Gastroesophageal sphincter (tissue), 4 donors: ENCODE measurements around the gene SEC22B. TPM values are rescaled to one million over a fixed set of nuclear protein-coding genes. Genes with fewer than 3 reads are reported as not detected.
"Not testable (repeated sequence)": the region's sequence is repeated elsewhere in the genome, so short reads cannot be mapped to it uniquely, and the experiment has no call there.

ENCODE experiments used
- ATAC-seq: fragments of 150-250 bp; one replicate; pipeline ENCODE4 v1.9.1; 2016; ENCODE audit warnings: mild to moderate bottlenecking, moderate library complexity
- H3K27ac ChIP-seq, 4 donors: fragments of 200-600 bp; sonication (generic) in 3 of 4; 1 replicate in 3 of 4; 2 replicates in 1 of 4; pipeline ENCODE4 v1.5.1; 2016 to 2019
- H3K27me3 ChIP-seq: fragments of 200-600 bp; sonication (generic); one replicate; pipeline ENCODE4 v1.5.1; 2019
- H3K36me3 ChIP-seq, 2 donors: fragments of 200-600 bp; sonication (generic); one replicate each; pipeline ENCODE4 v1.5.1; 2019; ENCODE audit warnings: control low read depth in 1 of 2
- H3K4me1 ChIP-seq, 3 donors: fragments of 200-600 bp; sonication (generic); 1 replicate in 2 of 3; 2 replicates in 1 of 3; pipeline ENCODE4 v1.5.1; 2016 to 2019; ENCODE audit warnings: control low read depth in 2 of 3
- H3K4me3 ChIP-seq, 2 donors: fragments of 200-600 bp; sonication (generic); one replicate each; pipeline ENCODE4 v1.5.1; 2019; ENCODE audit warnings: mild to moderate bottlenecking in 1 of 2, moderate library complexity in 1 of 2
- H3K9me3 ChIP-seq, 3 donors: fragments of 200-600 bp; sonication (generic); one replicate each; pipeline ENCODE4 v1.5.1; 2017 to 2019; ENCODE audit warnings: control low read depth in 2 of 3
- CTCF ChIP-seq, 4 experiments: fragments of 200-600 bp in 2 of 4; fragments of 450-650 bp in 2 of 4; sonication (generic) in 1 of 4; IDR thresholded peaks; one replicate each; pipeline ENCODE4 v1.5.1; 2017 to 2019; ENCODE audit warnings: antibody characterized with exemption in 4 of 4, mild to moderate bottlenecking in 2 of 4, moderate library complexity in 2 of 4
- WGBS, 2 donors: methylation state at CpG; one replicate each; pipeline ENCODE4 v1.1.5; 2018; ENCODE audit warnings: low coverage in 1 of 2; 5-methylcytosine and 5-hydroxymethylcytosine counted together
- total RNA-seq, 4 donors: library from RNA; depleted of rRNA; stranded (reverse); fragments of >200 nt; gene quantifications; one replicate each; pipeline ENCODE4 v1.1.0, GENCODE V29; 2016

The SEC22B gene
- total RNA-seq, 4 donors from 2014 or later = 25.4 to 38.8 (median 26.0) TPM

GRCh38 chr1:120145806-120146205 lies 30.5 kb downstream of the SEC22B start:
- H3K27ac ChIP-seq, H3K27me3 ChIP-seq, H3K9me3 ChIP-seq, H3K4me1 ChIP-seq, H3K36me3 ChIP-seq, ATAC-seq, H3K4me3 ChIP-seq: not testable (repeated sequence)
- WGBS, 2 donors = no CpG with 5 or more reads among the region's 1 CpG
- TF ChIP-seq CTCF (IDR thresholded peaks at IDR 0.05) = peak in 2 of 4 experiments; percentile 14 to 45

- not testable (repeated sequence) for H3K36me3 ChIP-seq, H3K9me3 ChIP-seq, H3K27ac ChIP-seq, H3K4me3 ChIP-seq, H3K27me3 ChIP-seq, H3K4me1 ChIP-seq
- no CpG with 5 or more reads among the region's 1 CpG for WGBS, 2 donors
- ATAC-seq = peak; percentile 77
These were observed 31.7 kb downstream of the SEC22B start for GRCh38 chr1:120144626-120145025.

GRCh38 chr1:120144169-120144568 lies 32.2 kb downstream of the SEC22B start:
- not testable (repeated sequence) for H3K36me3 ChIP-seq, H3K4me1 ChIP-seq, H3K4me3 ChIP-seq, ATAC-seq, H3K27me3 ChIP-seq, H3K9me3 ChIP-seq, H3K27ac ChIP-seq
- WGBS, 2 donors = 81 to 100% methylated on average over 2 of the region's 2 CpGs

GRCh38 chr1:120143334-120143733 lies 33.0 kb downstream of the SEC22B start:
- H3K27me3 ChIP-seq, ATAC-seq, H3K27ac ChIP-seq, H3K9me3 ChIP-seq, H3K4me1 ChIP-seq, H3K36me3 ChIP-seq, H3K4me3 ChIP-seq: not testable (repeated sequence)
- WGBS, 2 donors = 83% methylated on average over 1 of the region's 3 CpGs

- H3K36me3 ChIP-seq, H3K27me3 ChIP-seq, H3K4me3 ChIP-seq, H3K4me1 ChIP-seq, H3K27ac ChIP-seq, H3K9me3 ChIP-seq: not testable (repeated sequence)
- WGBS, 2 donors = 47 to 75% methylated on average over 2 of the region's 14 CpGs
- ATAC-seq = peak; percentile 42
These were observed 33.6 kb downstream of the SEC22B start for GRCh38 chr1:120142512-120143263.

- H3K4me3 ChIP-seq, H3K36me3 ChIP-seq, ATAC-seq, H3K9me3 ChIP-seq, H3K4me1 ChIP-seq, H3K27ac ChIP-seq, H3K27me3 ChIP-seq: not testable (repeated sequence)
These were observed 34.5 kb downstream of the SEC22B start for GRCh38 chr1:120141865-120142264.

- not testable (repeated sequence) for H3K27me3 ChIP-seq, H3K36me3 ChIP-seq, H3K4me1 ChIP-seq, ATAC-seq, H3K9me3 ChIP-seq, H3K4me3 ChIP-seq, H3K27ac ChIP-seq
- 40 to 50% methylated on average over 1 of the region's 1 CpG for WGBS, 2 donors
These were observed 35.6 kb downstream of the SEC22B start for GRCh38 chr1:120140656-120141265.

- not testable (repeated sequence) for H3K9me3 ChIP-seq, H3K27me3 ChIP-seq, H3K36me3 ChIP-seq, ATAC-seq, H3K4me1 ChIP-seq, H3K27ac ChIP-seq, H3K4me3 ChIP-seq
- WGBS, 2 donors = 79 to 92% methylated on average over 1 of the region's 1 CpG
These were observed 40.2 kb downstream of the SEC22B start for GRCh38 chr1:120136086-120136485.

- not testable (repeated sequence) for ATAC-seq, H3K4me3 ChIP-seq, H3K27me3 ChIP-seq, H3K27ac ChIP-seq, H3K4me1 ChIP-seq, H3K36me3 ChIP-seq, H3K9me3 ChIP-seq
These were observed 42.4 kb downstream of the SEC22B start for GRCh38 chr1:120133928-120134325.
